ENCODE measurements around the gene ST6GALNAC1. TPM values are rescaled to one million over a fixed set of nuclear protein-coding genes. Genes with fewer than 3 reads are reported as not detected.
A peak's percentile ranks its signal among the peaks of the same experiment; 100 is the strongest.

ST6GALNAC1 gene
- polyA plus RNA-seq, 4 donors, result 18.6 to 179 (median 78.2) TPM

DNA sequence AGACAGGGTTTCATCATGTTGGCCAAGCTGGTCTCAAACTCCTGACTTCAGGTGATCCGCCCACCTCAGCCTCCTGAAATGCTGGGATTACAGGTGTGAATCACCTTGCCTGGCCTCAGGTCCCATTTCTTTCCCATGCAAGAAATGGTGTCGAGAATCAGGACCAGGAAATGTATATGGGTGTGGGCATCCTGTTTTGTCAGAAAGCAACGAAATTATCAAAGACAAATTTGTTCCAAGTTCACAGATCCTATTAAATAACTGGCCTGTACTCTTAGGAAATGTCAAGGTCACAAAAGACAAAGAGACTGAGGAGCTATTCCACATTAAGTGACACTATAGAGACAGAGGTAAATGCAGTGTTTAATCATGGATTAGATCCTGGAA is 17.1 kb upstream of the ST6GALNAC1 start:
- FAIRE-seq (no peak), DNase-seq (no peak)
- 7 to 36% (median 20%) methylated on average over 3 of the region's 3 CpGs for WGBS, 3 donors

DNA sequence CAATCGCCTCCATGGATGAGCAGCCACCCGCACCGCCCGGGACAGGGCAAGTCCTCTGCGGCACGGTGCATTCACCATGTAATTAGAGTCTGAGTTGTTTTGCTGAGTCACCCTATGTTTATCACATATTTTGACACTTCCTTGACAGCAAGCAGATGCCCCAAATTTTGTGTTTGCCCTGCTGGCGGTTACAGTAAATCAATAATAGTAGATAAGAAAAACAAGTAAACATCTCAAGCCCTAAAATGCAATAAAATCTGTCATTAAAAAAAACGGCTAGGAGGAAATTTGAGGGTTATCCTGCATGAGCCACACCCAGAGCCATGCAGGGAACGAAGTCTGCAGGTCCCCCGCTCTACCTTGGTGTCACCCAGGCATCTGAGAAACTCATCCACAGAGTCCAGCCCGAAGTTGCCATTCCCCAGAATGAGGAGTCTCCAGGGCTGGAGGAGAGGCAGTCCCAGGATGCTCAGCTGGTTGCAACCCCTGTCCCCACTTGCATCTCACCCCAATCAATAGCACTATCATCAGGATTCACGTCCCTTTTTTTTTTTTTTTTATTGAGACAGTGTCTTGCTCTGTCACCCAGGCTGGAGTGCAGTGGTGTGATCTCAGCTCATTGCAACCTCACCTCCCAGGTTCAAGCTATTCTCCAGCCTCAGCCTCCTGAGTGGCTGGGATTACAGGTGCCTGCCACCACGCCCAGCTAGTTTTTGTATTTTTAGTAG is 16.5 kb upstream of the ST6GALNAC1 start:
- DNase-seq (peak; percentile 72 to 88), FAIRE-seq (no peak)
- Histone ChIP-seq H3K36me3 (ENCODE audit: control insufficient read depth in 3 of 3, insufficient read depth in 2 of 3, low read depth in 1 of 3, low read length in 3 of 3) (no peaks in the 10 kb centered on the region), H3K9me3 (ENCODE audit: control insufficient read depth in 2 of 2, insufficient read depth in 1 of 2, low read depth in 1 of 2, low read length in 1 of 2) (no peaks in the 10 kb centered on the region), H3K27ac (ENCODE audit: low read depth in 1 of 3, low read length in 2 of 3) (peak overlapping the region; percentile 8 to 72 (median 29)), H3K27me3 (ENCODE audit: control insufficient read depth in 3 of 3, insufficient read depth in 3 of 3, low read length in 3 of 3) (no peaks in the 10 kb centered on the region), H3K4me1 (ENCODE audit: control insufficient read depth in 3 of 3, insufficient read depth in 2 of 3, low read depth in 1 of 3, low read length in 2 of 3) (peaks cover 6 to 31% (median 10%) of the 10 kb centered on the region in 3 donors), H3K4me3 (ENCODE audit: low read depth in 1 of 3, low read length in 3 of 3) (no peak overlapping the region)
- 5 to 21% (median 12%) methylated on average over 13 of the region's 13 CpGs for whole genome bisulfite sequencing, 3 donors

More for the DNA sequence above, 17.1 kb upstream of the ST6GALNAC1 start:
- Histone ChIP-seq H3K27ac (ENCODE audit: low read depth in 1 of 3, low read length in 2 of 3) (peak overlapping the region in 1 of 3 donors; percentile 57), H3K27me3 (ENCODE audit: control insufficient read depth in 3 of 3, insufficient read depth in 3 of 3, low read length in 3 of 3) (no peaks in the 10 kb centered on the region), H3K4me1 (ENCODE audit: control insufficient read depth in 3 of 3, insufficient read depth in 2 of 3, low read depth in 1 of 3, low read length in 2 of 3) (peaks cover 6 to 31% (median 10%) of the 10 kb centered on the region in 3 donors), H3K36me3 (ENCODE audit: control insufficient read depth in 3 of 3, insufficient read depth in 2 of 3, low read depth in 1 of 3, low read length in 3 of 3) (no peaks in the 10 kb centered on the region), H3K9me3 (ENCODE audit: control insufficient read depth in 2 of 2, insufficient read depth in 1 of 2, low read depth in 1 of 2, low read length in 1 of 2) (no peaks in the 10 kb centered on the region), H3K4me3 (ENCODE audit: low read depth in 1 of 3, low read length in 3 of 3) (no peak overlapping the region)

DNA sequence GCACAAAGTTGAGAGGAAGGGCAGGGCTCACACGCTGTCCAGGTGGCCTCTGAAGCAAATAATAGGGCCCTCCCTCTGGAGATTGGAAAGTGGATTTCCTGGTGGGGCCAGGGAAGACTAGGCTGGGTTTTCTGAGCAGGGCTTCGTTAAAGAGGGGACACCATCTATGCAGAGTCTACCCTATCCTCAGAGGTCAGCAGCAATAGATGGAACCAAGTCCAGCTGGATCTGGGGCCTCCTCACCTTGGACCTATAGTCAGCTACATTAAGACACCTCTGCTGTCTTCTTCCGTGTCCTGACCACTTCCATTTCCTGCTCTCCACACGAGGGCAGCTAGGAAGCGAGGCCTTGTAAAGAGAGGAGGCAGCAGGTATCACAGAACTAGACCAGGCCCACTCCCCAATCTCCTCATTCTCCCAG is 14.7 kb upstream of the ST6GALNAC1 start:
- no peak for FAIRE-seq
- Histone ChIP-seq H3K4me3 (ENCODE audit: low read depth in 1 of 3, low read length in 3 of 3) (no peak overlapping the region), H3K27me3 (ENCODE audit: control insufficient read depth in 3 of 3, insufficient read depth in 3 of 3, low read length in 3 of 3) (no peaks in the 10 kb centered on the region), H3K36me3 (ENCODE audit: control insufficient read depth in 3 of 3, insufficient read depth in 2 of 3, low read depth in 1 of 3, low read length in 3 of 3) (no peaks in the 10 kb centered on the region), H3K4me1 (ENCODE audit: control insufficient read depth in 3 of 3, insufficient read depth in 2 of 3, low read depth in 1 of 3, low read length in 2 of 3) (peaks cover 6 to 31% (median 10%) of the 10 kb centered on the region in 3 donors), H3K27ac (ENCODE audit: low read depth in 1 of 3, low read length in 2 of 3) (peak overlapping the region in 2 of 3 donors; percentile 39 to 55), H3K9me3 (ENCODE audit: control insufficient read depth in 2 of 2, insufficient read depth in 1 of 2, low read depth in 1 of 2, low read length in 1 of 2) (no peaks in the 10 kb centered on the region)
- peak in 1 of 2 donors; percentile 50 for DNase-seq
- WGBS, 3 donors, result 34 to 53% (median 34%) methylated on average over 5 of the region's 5 CpGs

DNA sequence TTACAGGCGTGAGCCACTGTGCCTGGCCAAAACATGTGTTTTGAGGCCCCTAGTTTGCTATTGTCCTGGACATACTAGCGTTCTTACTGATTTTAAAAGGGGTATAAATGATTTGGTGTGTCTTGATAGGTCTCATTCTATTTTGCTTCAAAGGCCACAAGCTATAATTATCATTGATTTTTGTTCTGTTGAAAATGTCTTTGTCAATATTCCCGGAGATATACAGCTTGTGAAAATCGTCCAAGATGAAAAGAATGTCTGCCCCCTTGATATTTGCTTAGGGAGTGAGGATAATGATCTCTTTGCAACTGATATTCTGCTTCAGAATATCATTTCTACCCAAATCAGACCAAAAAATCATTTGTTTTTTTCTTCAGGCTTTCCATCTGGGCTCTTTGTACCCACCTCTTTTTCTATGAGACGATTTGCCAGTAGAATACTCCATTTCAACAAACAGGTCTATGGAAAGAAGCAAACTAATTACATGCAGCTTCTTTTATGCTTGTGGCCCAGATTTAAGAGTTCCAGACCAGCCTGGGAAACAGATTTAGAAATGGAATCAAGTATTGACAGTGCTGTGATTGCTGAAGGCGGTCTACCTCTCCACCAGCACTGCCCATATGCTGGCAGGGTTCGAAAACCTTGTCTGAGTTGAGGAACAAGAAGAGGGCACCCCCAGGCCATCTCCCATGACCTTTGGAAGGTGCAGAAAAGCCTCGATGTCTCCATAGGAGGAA is 14.1 kb upstream of the ST6GALNAC1 start:
- Histone ChIP-seq H3K36me3 (ENCODE audit: control insufficient read depth in 3 of 3, insufficient read depth in 2 of 3, low read depth in 1 of 3, low read length in 3 of 3) (no peaks in the 10 kb centered on the region), H3K27me3 (ENCODE audit: control insufficient read depth in 3 of 3, insufficient read depth in 3 of 3, low read length in 3 of 3) (no peaks in the 10 kb centered on the region), H3K4me3 (ENCODE audit: low read depth in 1 of 3, low read length in 3 of 3) (no peak overlapping the region), H3K27ac (ENCODE audit: low read depth in 1 of 3, low read length in 2 of 3) (peak overlapping the region in 2 of 3 donors; percentile 18 to 39), H3K9me3 (ENCODE audit: control insufficient read depth in 2 of 2, insufficient read depth in 1 of 2, low read depth in 1 of 2, low read length in 1 of 2) (no peaks in the 10 kb centered on the region), H3K4me1 (ENCODE audit: control insufficient read depth in 3 of 3, insufficient read depth in 2 of 3, low read depth in 1 of 3, low read length in 2 of 3) (peaks cover 6 to 31% (median 10%) of the 10 kb centered on the region in 3 donors)
- WGBS, 3 donors, result 55 to 78% (median 73%) methylated on average over 8 of the region's 8 CpGs
- DNase-seq (peak in 1 of 2 donors; percentile 70), FAIRE-seq (no peak)

DNA sequence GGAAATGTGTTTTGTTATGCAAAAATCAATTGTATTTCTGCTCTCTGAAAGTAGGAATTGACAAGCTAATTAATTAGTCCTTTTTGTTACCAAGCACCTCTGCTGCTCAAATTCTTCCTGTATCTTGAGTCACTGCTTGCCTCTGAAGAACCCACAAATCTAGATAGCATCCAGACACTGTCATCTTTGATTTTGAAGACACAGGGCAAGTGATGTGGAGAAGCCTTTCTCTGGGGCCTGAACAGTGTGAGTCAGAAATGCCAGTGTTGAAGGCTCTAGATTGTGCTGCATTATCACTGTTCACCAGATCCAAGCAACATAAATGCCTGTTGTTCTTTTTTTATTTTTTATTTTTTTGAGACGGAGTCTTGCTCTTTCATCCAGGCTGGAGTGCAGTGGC is 10.9 kb upstream of the ST6GALNAC1 start:
- no peaks in the 10 kb centered on the region for H3K36me3 ChIP-seq (ENCODE audit: control insufficient read depth in 3 of 3, insufficient read depth in 2 of 3, low read depth in 1 of 3, low read length in 3 of 3)
- WGBS, 3 donors, result 86 to 93% (median 93%) methylated on average over 1 of the region's 1 CpG
- FAIRE-seq, result no peak
- H3K9me3 ChIP-seq (ENCODE audit: control insufficient read depth in 2 of 2, insufficient read depth in 1 of 2, low read depth in 1 of 2, low read length in 1 of 2), result no peaks in the 10 kb centered on the region
- no peak for DNase-seq
- H3K4me3 ChIP-seq (ENCODE audit: low read depth in 1 of 3, low read length in 3 of 3), result no peak overlapping the region
- H3K27ac ChIP-seq (ENCODE audit: low read depth in 1 of 3, low read length in 2 of 3), result no peak overlapping the region
- no peaks in the 10 kb centered on the region for H3K27me3 ChIP-seq (ENCODE audit: control insufficient read depth in 3 of 3, insufficient read depth in 3 of 3, low read length in 3 of 3)
- H3K4me1 ChIP-seq (ENCODE audit: control insufficient read depth in 3 of 3, insufficient read depth in 2 of 3, low read depth in 1 of 3, low read length in 2 of 3), result peaks cover 3 to 18% (median 3%) of the 10 kb centered on the region in 3 donors

DNA sequence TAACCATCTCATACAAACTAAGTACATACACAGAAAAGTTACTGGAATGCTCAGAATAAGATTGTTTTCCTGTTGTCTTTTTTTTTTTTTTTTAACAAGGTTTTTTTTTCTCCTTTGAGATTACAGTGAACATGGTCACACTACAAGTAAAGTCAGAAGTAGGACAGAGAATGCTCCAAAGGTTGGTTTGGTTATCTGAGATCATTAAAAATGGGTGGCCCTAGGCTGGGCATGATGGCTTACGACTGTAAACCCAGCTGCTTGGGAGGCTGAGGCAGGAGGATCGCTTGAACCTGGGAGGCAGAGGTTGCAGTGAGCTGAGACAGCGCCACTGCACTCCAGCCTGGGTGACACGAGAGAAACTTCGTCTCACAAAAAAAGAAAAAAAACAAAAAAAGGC is 6.9 kb upstream of the ST6GALNAC1 start:
- 43 to 81% (median 69%) methylated on average over 5 of the region's 5 CpGs for WGBS, 3 donors
- no peak for FAIRE-seq
- H3K9me3 ChIP-seq (ENCODE audit: control insufficient read depth in 2 of 2, insufficient read depth in 1 of 2, low read depth in 1 of 2, low read length in 1 of 2), result peaks cover 0 to 4% of the 10 kb centered on the region in 2 donors
- H3K27me3 ChIP-seq (ENCODE audit: control insufficient read depth in 3 of 3, insufficient read depth in 3 of 3, low read length in 3 of 3), result no peaks in the 10 kb centered on the region
- no peak overlapping the region for H3K4me3 ChIP-seq (ENCODE audit: low read depth in 1 of 3, low read length in 3 of 3)
- no peaks in the 10 kb centered on the region for H3K36me3 ChIP-seq (ENCODE audit: control insufficient read depth in 3 of 3, insufficient read depth in 2 of 3, low read depth in 1 of 3, low read length in 3 of 3)
- H3K4me1 ChIP-seq (ENCODE audit: control insufficient read depth in 3 of 3, insufficient read depth in 2 of 3, low read depth in 1 of 3, low read length in 2 of 3), result peaks cover 0 to 6% (median 0%) of the 10 kb centered on the region in 3 donors
- peak; percentile 43 to 85 for DNase-seq
- H3K27ac ChIP-seq (ENCODE audit: low read depth in 1 of 3, low read length in 2 of 3), result no peak overlapping the region

DNA sequence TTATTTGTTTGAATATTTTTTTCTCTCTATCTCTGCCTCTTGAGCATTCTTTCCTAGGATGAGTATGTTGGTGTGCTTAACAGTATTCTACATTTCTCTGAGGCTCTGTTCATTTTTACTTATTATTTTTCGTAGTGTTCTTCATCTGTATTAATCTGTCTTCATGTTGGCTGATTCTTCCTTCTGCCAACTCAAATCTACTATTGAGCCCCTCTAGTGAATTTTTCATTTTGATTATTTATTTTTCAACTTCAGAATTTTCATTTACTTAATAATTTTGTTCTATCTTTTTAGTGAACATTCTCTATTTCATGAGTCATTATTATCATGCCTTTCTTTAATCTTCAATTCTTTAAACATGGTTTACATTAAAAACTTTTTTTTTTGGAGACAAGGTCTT is 3.2 kb upstream of the ST6GALNAC1 start:
- Histone ChIP-seq H3K4me3 (ENCODE audit: low read depth in 1 of 3, low read length in 3 of 3) (no peak overlapping the region), H3K4me1 (ENCODE audit: control insufficient read depth in 3 of 3, insufficient read depth in 2 of 3, low read depth in 1 of 3, low read length in 2 of 3) (peaks cover 0 to 15% (median 3%) of the 10 kb centered on the region in 3 donors), H3K27ac (ENCODE audit: low read depth in 1 of 3, low read length in 2 of 3) (no peak overlapping the region), H3K36me3 (ENCODE audit: control insufficient read depth in 3 of 3, insufficient read depth in 2 of 3, low read depth in 1 of 3, low read length in 3 of 3) (no peaks in the 10 kb centered on the region), H3K27me3 (ENCODE audit: control insufficient read depth in 3 of 3, insufficient read depth in 3 of 3, low read length in 3 of 3) (no peaks in the 10 kb centered on the region), H3K9me3 (ENCODE audit: control insufficient read depth in 2 of 2, insufficient read depth in 1 of 2, low read depth in 1 of 2, low read length in 1 of 2) (peaks cover 0 to 4% of the 10 kb centered on the region in 2 donors)
- DNase-seq (no peak), FAIRE-seq (no peak)
- WGBS, 3 donors, result 77 to 88% (median 87%) methylated on average over 1 of the region's 1 CpG

DNA sequence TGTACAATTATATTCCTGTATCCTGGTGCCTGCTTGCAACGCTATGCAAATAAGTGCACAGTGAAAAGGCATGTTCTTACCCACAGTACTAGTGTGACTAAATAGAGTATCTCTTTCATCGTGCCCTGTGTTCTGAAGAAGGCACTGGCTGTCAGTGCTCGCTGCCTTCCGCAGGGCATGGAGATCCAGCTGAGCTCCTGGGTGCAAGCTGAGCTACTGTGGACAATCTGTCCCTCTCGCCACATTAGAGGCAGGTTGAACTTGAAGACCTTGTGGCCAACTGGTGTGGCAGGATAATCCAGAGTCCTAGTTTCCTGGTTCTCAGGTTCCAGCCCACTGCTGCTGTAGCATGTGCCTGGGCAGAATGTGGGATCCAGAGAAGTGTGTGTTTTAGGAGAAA is 1.9 kb upstream of the ST6GALNAC1 start:
- H3K4me3 ChIP-seq (ENCODE audit: low read depth in 1 of 3, low read length in 3 of 3), result no peak overlapping the region
- H3K27ac ChIP-seq (ENCODE audit: low read depth in 1 of 3, low read length in 2 of 3), result peak overlapping the region in 2 of 3 donors; percentile 34 to 69
- peaks cover 0 to 15% (median 3%) of the 10 kb centered on the region in 3 donors for H3K4me1 ChIP-seq (ENCODE audit: control insufficient read depth in 3 of 3, insufficient read depth in 2 of 3, low read depth in 1 of 3, low read length in 2 of 3)
- FAIRE-seq (no peak), DNase-seq (peak in 1 of 2 donors; percentile 78)
- WGBS, 3 donors, result 20 to 71% (median 55%) methylated on average over 5 of the region's 5 CpGs
- H3K9me3 ChIP-seq (ENCODE audit: control insufficient read depth in 2 of 2, insufficient read depth in 1 of 2, low read depth in 1 of 2, low read length in 1 of 2), result peaks cover 0 to 4% of the 10 kb centered on the region in 2 donors
- H3K27me3 ChIP-seq (ENCODE audit: control insufficient read depth in 3 of 3, insufficient read depth in 3 of 3, low read length in 3 of 3), result no peaks in the 10 kb centered on the region
- no peaks in the 10 kb centered on the region for H3K36me3 ChIP-seq (ENCODE audit: control insufficient read depth in 3 of 3, insufficient read depth in 2 of 3, low read depth in 1 of 3, low read length in 3 of 3)

All from small intestine (tissue), 7 donors.